ENCODE measurements around the gene SLC29A1.
"Not testable (repeated sequence)": the region's sequence is repeated elsewhere in the genome, so short reads cannot be mapped to it uniquely, and the experiment has no call there.

The SLC29A1 gene

DNA sequence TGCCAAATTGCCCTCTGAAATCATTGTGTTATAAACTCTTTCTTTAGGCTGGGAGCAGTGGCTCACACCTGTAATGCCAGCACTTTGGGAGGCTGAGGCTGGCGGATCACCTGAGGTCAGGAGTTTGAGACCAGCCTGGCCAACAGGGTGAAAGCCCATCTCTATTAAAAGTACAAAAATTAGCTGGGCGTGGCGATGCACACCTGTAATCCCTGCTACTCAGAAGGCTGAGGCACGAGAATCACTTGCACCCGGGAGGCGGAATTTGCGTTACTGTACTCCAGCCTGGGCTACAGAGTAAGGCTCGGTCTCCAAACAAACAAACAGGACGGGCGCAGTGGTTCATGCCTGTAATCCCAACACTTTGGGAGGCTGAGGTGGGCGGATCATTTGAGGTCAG is 27.0 kb upstream of the SLC29A1 start:
- DNase-seq = not testable (repeated sequence)

DNA sequence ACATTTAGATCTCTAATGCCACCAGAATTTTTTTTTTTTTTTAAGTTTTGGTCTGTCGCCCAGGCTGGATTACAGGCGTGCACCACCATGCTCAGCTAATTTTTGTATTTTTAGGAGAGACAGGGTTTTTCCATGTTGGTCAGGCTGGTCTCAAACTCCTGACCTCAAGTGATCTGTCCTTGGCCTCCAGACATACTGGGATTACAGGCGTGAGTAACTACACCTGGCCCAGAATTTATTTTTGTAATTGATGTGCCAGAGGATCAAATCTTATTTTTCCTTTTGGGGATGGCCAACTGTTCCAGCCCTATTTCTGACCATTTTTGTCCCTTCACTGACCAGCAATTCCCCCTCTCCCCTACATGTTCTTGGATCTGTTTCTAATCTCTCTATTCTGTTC is 24.7 kb upstream of the SLC29A1 start:
- DNase-seq = no peak

DNA sequence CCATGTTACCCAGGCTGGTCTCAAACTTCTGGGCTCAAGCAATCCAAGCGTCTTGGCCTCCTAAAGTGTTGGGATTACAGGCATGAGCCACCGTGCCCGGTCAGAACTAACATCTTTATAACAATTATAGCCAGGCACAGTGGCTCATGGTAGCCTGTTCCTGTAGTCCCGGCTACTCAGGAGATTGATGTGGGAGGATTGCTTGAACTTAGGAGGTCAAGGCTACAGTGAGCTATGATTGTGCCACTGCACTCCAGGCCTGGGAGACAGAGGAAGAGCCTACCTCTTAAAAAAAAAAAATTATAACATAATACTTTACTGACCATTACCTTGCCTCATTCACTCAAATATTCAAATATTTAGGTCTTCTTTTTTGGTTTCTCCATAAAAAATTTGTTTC is 23.5 kb upstream of the SLC29A1 start:
- DNase-seq = no peak

DNA sequence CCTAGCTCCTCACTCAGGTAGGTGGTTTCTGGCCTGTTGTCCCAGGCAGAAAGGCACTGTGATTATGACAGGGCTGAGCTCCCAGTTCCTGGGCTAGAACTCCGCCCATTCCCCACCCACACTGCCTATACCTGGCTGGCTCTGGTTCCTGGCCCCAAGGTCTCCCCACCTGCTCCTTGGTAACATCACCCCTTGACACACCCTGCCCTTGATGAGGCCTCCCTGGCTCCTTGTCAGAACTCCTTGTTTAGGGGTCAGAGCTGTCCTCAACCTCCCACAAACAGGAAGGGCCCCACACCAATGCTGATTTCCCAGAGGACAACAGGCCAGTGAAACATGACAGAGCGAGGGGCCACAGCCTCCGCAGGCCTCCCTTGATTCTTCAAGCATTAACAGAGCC is 22.2 kb upstream of the SLC29A1 start:
- no peak for DNase-seq

DNA sequence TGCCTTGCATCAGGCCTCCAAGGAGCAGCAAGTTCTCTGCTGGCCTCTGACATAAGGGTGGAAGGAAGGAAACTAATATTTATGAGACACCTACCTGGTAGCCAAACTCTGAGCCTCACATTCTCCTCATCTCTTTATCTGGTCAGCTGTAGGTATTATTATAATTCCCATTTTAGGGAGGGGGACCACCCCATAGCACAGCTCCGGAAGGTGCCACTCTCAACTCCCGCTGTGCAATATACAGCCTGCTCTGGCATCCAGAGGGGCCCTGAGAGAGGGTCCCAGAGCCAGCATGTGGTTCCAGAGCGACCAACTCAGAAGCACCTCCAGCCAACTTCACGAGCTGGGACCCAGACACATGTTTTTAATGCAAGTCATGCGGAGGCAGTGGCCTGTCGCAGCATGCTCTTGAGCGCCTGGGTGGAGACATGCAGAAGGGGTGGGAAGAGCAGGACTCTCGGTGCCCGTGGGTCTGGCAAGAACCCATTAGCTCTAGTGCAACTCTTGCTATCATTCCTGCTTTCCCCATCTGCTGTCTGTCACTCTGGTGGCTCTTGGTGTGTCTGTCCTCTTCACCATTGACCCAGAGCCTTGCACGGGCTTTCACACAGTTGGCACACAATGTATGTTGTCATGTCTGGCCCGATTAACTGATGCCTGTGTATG is 21.6 kb upstream of the SLC29A1 start:
- DNase-seq = no peak

DNA sequence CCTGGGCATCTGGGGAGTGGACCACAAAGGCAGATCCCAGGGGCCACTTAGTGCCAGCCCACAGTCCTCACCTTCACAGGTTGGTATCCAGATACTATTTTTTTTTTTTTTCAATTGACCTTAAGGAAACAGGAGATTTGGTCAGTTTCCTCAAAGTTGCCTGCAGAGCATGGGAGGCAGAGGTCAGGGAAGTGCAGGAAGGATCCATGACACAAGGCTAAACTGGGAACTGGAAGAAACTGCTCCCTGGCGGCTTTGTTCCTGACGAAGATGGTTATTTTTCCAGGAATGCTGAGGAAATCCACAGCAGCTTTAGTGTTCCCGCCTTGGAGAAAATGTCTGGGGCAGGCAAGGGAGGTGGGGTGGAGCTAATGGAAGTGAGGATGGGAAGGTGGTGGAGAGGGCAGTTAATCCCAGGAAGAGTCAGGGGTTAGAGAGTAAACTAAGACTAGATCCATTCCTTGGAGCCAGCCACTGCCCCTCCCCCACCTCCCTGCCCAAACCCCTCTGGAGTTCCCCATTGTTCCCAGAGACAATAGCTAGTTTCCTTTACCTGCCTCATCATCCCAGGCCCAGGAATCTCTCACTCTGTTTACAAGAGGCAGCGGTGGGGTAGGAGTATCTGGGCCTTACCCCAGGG is 20.9 kb upstream of the SLC29A1 start:
- no peak for DNase-seq

DNA sequence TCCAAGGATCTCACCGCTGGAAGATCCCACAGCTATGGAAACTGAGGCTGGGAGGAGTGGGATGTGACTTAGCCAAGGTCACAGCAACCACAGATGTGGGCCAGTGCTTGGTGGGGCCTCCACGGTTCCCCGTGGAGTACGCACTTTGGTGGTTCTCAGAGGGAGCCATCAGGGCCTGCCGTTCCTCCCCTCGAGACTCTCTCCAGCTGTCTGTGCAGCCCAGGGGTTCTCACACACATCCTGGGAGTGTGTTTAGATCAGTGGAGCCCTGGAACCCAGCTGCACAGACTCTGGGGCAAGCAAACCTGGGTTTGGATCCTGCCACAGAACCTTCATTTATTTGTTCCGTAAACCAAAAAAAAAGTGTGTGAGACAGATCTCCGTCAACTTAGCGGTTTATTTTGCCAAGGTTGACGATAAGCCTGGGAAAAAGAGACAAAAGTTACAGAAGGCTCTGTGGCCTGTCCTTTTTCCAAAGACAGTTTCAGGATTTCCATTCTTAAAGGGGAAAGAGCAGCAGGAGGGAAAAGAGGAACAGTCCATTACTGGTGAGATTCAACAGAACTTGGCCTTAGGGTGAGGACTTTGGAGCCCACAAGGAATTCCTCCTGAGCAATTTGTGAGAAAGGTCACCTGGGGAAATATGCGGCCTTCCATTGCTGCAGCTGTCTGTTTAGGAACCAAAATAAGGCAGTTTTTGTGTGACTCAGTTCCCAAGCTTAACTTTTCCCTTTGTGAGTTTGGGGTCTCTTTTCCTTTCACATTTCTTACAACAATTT is 20.2 kb upstream of the SLC29A1 start:
- DNase-seq = no peak

DNA sequence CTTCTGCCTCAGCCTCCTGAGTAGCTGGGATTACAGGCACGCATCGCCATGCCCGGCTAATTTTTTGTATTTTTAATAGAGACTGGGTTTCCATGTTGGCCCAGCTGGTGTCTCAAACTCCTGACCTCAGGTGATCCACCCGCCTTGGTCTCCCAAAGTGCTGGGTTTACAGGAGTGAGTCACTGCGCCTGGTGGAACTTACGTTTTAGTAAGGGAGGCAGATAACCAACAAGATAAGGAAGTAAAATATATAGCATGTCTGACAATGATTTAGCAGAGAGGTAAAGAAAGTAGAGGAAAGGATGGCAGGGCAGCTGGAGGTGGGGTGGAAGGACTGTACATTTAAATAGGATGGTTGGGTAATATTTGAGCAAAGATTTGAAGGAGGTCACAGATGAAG is 19.4 kb upstream of the SLC29A1 start:
- no peak for DNase-seq

DNA sequence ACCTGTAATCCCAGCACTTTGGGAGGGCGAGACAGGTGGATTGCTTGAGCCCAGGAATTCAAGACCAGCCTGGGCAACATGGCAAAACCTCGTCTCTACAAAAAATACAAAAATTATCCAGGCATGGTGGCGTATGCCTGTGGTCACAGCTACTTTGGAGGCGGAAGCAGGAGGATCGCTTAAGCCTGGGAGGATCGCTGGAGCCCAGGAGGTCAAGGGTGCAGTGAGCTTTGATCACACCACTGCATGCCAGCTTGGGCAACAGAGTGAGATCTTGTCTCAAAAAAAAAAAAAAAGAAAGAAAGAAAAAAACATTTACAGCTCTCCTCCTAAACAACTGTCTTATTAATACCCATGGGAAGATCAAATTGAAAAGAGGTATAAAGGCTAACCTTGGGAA is 15.4 kb upstream of the SLC29A1 start:
- DNase-seq = no peak

DNA sequence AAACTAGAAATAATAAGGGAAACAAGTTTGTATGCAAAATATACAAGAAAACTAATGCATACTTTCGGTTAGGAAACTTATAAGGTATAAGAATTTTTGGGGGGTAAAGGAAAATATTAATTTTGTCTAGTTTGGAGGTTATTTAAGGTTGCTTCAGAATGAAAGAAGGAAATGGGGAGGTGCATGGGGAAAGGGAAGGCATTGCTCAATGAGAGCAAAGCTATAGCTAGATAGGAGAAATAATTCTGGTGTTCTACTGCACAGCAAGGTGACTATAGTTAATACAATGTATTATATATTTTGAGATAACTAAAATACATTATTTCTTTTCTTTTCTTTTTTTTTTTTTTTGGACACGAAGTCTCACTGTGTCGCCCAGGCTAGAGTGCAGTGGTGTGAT is 12.1 kb upstream of the SLC29A1 start:
- DNase-seq = no peak

DNA sequence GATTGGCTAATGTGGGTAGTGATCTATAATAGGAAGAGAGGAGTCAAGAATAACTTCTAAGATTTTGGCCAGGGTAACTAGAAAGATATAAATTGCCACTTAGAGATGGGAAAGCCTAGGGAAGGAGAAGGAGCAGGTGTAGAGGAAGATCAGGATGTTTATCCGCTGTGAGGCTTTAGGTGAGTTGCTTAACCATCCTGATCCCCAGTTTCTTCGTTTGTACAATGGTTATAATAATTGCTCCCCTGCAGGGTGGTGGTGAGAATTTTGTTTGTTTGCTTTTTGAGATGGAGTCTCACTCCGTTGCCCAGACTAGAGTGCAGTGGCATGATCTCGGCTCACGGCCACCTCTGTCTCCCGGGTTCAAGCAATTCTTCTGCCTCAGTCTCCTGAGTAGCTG is 9.1 kb upstream of the SLC29A1 start:
- DNase-seq = no peak

DNA sequence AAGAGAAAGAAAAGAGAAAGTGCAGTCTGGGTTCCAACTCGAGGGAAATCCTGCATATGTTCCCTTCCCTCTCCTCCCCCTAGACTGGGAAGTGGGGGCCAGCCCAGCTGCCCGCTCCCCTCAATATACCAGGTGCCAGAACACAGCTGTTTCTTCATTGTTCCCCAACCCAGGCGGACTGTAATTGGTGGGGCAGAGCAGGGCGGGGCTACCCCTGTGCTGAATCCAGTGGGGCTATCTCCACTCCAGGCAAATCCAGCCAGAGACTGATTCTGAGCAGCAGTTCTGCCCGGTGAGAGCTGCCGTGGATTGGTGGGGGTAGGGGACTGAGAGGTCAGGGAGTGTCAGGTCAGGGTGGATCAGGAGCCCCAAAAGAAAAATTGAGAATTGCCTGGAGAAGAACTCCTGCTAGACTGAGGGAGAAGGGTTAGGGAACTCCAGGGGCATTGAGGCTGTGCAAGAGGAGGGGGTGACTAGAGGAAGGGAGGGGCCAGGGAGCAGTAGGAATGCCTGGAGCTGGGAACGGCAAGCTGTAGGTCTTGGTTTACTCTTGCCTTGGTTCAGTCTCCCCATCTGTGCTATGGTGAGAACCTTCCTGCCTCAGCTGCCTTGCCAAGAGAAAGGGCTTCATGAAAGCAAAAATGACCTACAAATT is 6.6 kb upstream of the SLC29A1 start, which contains the start of gene MYMX:
Gene MYMX, plus strand, starts transcription at position 250 of the 655 bp plus-strand sequence. CDS start 546 bp downstream, outside the sequence.
- no peak for DNase-seq

DNA sequence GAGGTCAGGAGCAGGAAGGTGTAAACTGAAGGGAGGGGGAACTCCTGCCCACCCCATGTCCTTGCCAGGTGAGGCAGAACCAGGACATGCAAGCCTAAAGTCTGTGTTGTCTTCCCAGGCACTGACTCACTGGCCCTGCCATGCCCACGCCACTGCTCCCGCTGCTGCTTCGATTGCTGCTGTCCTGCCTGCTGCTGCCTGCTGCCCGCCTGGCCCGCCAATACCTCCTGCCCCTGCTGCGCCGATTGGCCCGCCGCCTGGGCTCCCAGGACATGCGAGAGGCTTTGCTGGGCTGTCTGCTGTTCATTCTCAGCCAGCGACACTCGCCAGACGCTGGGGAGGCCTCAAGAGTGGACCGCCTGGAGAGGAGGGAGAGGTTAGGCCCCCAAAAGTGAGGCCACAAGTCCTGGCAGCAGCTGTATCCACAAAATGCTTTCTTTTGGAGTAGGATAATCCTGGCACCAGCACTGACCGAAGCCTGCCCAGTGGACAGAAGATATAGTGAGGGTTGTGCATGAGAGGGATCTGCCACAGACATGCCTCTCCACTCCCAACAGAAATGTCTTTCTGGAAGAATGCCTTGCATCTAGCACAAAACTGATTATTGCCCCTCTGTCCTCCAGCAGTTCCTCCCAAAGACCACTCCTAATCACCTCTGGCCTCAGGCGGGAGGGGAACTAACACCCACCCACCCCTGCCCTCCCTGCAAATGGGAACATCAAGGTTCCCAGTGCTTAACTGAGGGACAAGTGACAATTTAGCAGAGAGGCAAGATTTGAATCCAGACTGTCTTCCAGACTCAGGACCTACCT is 5.9 kb upstream of the SLC29A1 start:
- DNase-seq = no peak

DNA sequence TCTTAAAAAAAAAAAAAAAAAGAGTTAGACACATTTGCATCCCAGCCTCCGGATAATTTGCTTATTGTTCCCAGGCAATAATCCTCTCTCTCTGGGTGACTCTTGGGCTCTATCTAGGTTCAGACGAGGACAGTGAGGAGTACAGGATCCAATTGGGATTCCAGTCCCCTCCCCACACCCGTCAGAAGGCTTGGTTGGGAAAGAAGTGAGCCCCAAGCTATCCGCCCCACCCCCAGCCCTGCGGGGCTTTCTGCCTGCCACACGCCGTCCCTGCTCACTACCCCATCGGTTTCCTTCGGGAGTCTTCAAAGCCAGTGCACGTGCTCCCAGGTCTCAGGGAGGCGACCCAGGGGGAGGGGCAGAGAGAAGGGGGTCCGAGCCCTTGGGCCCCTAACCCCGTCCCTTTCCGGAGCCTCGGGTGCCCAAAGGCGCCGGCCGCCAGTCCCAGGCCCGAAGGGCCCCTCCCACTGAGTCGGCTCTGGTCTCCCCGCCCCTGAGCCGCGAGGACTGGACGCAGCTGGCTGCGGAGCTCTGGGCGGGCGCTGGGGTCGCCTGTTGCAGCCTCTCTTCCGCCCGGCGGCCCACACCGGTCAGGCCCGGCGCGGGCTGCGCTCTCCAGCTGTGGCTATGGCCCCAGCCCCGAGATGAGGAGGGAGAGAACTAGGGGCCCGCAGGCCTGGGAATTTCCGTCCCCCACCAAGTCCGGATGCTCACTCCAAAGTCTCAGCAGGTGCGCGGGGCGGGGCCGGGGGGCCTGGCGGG is 4.2 kb upstream of the SLC29A1 start:
- peak; percentile 60 for DNase-seq

DNA sequence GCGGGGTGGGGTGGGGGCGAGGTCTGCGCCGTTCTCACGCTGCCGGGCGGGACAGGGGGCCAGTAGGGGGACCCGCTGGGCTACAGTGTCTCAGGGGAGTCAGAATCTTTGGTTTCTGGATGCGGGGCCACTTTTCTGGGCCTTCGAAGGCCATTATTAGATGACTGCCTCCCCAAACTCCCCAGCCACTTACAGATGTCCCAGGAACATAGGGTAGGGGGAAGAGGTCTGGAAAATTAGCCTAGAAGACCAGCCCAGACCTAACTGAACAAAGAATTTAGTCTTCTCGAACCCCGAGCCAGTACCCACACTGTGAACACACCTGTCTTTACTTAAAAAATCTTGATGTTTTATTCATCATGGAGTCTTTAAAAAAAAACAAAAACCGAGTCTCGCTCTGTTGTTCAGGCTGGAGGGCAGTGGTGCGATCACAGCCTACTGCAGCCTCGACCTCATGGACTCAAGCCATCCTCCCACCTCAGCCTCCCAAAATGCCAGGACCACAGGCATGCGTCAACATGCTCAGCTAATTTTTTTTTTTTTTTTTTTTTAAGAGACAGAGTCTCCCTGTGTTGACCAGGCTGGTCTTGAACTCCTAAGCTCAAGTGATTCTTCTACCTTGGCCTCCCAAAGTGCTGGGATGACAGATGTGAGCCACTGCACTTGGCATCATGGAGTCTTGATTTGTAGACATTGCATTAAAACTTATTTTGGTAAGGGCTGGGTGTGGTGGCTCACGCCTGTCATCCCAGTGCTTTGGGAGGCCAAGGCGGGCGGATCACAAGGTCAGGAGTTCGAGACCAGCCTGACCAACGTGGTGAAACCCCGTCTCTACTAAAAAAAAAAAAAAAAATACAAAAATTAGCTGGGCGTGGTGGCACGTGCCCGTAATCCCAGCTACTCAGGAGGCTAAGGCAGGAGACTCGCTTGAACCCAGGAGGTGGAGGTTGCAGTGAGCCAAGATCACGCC is 3.3 kb upstream of the SLC29A1 start:
- no peak for DNase-seq

DNA sequence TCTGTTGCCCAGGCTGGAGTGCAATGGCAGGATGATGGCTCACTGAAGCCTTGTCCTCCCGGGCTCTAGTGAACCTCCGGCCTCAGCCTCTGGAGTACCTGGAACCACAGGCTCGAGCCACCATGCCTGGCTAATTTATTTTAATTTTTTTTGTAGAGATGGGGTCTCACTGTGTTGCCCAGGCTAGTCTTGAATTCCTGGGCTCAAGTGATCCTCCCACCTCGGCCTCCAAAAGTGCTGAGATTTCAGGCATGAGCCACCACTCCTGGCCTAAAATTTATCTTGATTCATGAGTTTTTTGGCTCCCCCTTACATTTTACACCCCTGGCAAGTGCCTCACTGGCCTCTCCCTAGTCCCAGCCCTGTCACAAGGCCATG is 2.5 kb upstream of the SLC29A1 start:
- DNase-seq = no peak

DNA sequence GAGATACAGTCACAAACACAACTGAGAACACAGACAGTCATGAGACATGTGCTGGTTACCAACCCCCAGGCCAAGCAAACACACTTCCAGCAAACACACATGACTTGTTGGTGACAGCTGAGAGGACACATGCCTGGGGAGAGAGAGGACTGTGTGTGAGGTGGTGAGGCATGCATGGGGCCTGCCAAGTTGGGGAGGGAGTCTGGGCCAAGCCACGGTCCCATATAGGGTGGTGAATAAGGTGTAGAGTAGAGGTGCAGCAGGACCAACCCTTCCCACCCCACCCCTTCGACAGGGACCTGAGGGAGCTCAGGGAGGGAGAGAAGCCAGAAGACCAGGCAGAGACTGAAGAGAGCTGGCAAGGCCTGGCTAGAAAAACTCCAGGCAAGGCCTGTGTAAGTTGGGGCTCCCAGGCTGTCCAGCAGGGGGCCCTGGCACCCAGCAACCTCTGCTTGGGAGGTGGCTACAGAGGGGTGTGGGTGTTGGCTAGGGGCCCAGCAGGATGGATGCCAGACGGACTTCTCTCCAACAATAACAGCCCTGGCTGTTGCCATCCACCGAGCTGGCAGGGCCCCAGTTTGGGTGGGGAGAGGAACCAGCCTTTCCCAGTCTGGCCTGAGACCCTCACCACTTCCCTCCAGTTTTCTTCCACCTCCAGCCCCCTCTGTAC is 2.0 kb upstream of the SLC29A1 start:
- DNase-seq = peak; percentile 74

DNA sequence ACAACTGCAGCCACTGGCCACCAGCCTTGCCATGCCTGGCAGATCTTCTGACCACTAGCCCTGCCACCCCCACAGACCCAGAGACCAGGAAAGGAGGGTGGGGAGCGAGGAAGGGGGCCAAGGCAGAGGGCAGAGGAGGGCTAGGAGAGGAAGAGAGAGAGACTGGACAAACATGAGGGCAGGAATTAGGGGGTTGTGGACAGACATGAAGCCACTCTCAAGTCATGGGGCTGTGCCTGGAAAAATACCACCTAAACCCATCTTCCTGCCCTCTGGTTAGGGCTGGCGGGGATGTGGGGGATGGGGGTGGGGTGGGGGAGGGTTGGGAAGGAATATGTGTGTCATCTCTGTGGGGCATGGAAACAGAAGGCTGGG is 1.4 kb upstream of the SLC29A1 start:
- no peak for DNase-seq

DNA sequence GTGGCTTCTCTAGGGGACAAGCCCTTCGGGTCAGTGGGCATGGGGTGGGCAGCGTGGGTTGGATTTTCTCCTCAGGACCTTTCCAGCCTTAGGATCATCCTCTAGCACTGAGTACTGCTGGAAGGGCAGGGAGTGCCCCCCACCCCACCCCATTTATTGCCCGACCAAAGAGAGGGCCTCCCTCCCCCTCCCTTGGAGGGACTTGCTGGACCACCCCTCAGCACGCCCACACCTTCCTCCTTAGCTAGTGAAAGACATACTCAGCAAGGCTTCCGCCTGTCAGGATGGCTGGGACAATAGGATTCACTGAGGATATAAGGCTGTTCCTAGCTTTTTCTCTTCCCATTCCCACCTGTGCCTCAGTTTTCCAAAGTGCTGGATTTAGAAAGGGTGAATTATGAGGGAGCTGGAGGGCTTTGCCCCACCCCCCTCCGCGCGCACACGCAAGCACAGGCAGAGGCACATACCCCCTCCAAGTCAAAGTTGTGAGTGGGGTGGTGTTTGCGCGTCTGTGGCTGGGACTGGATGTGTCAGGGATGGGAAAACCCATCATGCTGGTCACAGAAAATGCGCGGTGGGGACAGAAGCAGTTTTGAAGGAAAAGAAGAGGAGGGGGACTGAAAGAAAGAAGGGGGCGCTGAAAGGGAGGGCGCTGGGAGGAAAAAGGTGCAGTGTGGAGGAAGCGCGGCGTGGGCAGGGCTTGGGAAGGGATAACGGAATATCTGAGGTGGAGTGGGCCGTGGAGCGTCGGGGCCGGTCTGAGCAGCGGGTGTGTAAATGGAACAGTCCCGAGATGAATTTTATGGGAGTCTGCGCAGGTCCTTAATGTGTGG is 693 bp upstream of the SLC29A1 start:
- no peak for DNase-seq
